WI38 (cell line): ENCODE measurements around the gene CDH23.

Experiments used
- H3K4me3 ChIP-seq: 2 replicates; pipeline ENCODE4 v1.5.1; 2011; ENCODE audit warnings: low read depth, mild to moderate bottlenecking, control low read depth, low read length
- TF ChIP-seq, protein P1 (sequence below): IDR thresholded peaks from 2 replicates; pipeline ENCODE4 v1.5.1; 2012; ENCODE audit warnings: low read depth, mild to moderate bottlenecking, control low read depth, low read length

The CDH23 gene

DNA sequence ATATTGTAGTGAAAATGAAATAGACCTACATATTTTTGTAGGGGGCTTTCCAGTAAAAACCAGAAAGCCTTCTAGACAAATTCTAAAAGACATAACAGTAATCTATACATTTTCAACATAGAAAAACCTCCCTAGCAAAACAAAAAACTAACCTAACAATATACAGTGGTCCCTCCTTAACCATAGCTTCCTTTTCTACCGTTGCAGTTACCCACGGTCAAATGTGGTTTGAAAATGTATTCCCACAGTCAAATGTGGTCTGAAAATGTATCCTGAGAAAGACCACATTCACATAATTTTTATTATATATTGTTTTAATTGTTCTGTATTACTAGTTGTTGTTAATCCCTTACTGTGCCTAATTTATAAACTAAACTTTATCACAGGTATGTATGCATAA, 448.0 kb downstream of the CDH23 start:
- H3K4me3 ChIP-seq: no peak overlapping the region
- TF ChIP-seq, protein P1, sequence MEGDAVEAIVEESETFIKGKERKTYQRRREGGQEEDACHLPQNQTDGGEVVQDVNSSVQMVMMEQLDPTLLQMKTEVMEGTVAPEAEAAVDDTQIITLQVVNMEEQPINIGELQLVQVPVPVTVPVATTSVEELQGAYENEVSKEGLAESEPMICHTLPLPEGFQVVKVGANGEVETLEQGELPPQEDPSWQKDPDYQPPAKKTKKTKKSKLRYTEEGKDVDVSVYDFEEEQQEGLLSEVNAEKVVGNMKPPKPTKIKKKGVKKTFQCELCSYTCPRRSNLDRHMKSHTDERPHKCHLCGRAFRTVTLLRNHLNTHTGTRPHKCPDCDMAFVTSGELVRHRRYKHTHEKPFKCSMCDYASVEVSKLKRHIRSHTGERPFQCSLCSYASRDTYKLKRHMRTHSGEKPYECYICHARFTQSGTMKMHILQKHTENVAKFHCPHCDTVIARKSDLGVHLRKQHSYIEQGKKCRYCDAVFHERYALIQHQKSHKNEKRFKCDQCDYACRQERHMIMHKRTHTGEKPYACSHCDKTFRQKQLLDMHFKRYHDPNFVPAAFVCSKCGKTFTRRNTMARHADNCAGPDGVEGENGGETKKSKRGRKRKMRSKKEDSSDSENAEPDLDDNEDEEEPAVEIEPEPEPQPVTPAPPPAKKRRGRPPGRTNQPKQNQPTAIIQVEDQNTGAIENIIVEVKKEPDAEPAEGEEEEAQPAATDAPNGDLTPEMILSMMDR: no peak

GRCh38 chr10:71845410-71846405, 449.0 kb downstream of the CDH23 start:
- TF ChIP-seq, protein P1: no peak
- H3K4me3 ChIP-seq: no peak overlapping the region

GRCh38 chr10:71846816-71847215, 450.1 kb downstream of the CDH23 start:
- H3K4me3 ChIP-seq: no peak overlapping the region
- TF ChIP-seq, protein P1: no peak

DNA sequence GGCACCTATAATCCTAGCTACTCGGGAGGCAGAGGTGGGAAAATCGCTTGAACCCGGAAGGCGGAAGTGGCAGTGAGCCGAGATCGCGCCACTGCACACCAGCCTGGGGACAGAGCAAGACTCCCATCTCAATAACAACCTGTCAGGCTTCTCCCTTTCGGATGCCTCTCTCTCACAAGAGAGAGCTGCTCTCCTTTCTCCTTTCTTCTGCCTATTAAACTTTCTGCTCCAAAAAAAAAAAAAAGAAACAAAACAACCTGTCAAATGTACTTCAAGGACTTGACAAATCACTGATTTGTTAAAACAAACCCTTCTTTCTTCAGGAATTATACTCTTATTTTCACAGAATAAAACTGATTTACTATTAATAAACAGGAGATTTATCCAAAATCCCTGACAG, 450.7 kb downstream of the CDH23 start:
- TF ChIP-seq, protein P1: no peak
- H3K4me3 ChIP-seq: no peak overlapping the region

- TF ChIP-seq, protein P1: no peak
- no peak overlapping the region for H3K4me3 ChIP-seq
Measured at GRCh38 chr10:71848325-71849275, 451.9 kb downstream of the CDH23 start.

- TF ChIP-seq, protein P1: no peak
- peak overlapping the region; percentile 98 for H3K4me3 ChIP-seq
Measured at GRCh38 chr10:71849461-71849908, 452.8 kb downstream of the CDH23 start.
